ENCODE results near the gene ZNF330. TPM values are rescaled to one million over a fixed set of nuclear protein-coding genes. Genes with fewer than 3 reads are reported as not detected.

Gene ZNF330
- 10 to 100 TPM; 50.5 to 51.8 TPM for total RNA-seq

GRCh38 chr4:141220691-141221659, at the start of gene ZNF330:
TSS of gene ZNF330 (plus strand) at chr4:141220895. CDS start at chr4:141222372, 1,477 bp downstream.

Other genes with a start within 250 kb of the ZNF330 start
- under 1 TPM in 1 of 2 experiments, not detected in 1; 0.13 TPM for gene RNF150, start 87.4 kb upstream of the ZNF330 start, total RNA-seq